Measurements from ENCODE around the gene LNX1. TPM values are rescaled to one million over a fixed set of nuclear protein-coding genes. Genes with fewer than 3 reads are reported as not detected.

The LNX1 gene
- total and polyA plus RNA-seq, 12 donors, result 1.2 to 8.9 (median 3.7) TPM

DNA sequence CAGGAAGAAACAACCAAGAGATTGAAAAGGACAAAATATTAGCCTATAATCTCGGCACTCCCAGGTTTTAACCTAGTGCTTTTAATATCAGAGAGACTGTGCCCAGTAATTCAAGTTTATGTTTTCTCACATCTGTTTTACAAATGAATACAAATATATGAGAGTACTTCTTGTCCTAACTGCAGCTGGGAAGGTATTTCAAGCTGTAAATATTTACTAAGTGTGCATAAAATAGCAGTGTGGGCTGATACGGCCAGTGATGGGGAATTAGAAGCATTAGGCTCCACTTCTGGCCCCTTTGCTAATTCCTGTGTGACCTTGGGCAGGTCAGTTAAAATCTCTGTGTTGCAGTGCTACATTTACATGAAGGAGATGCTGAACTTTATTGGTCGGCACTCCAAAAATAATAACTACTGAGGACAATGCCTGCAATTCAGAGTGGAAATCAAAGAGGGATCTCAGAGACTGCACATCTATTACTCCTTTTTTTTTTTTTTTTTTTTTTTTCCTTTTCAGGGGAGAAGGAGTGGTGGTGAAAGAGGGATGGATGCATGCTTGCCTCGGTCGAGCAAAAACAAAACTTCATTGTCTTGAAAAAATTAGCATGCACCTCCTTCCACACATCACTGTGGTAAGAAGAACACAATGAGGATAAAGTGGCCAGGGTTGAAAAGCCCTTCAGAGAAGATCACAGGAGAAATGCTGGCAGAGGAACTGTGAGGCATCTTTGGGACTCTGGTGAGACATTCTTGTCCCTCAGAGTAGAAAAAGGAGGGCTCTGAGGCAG is 44.6 kb upstream of the LNX1 start:
- H3K27ac ChIP-seq, result no peak overlapping the region
- H3K4me1 ChIP-seq (replicated peaks in 1 of 2), result no peaks in the 10 kb centered on the region
- H3K27me3 ChIP-seq, result no peaks in the 10 kb centered on the region
- no peak overlapping the region for H3K4me3 ChIP-seq
- DNase-seq, result no peak
- TF ChIP-seq, protein P1, sequence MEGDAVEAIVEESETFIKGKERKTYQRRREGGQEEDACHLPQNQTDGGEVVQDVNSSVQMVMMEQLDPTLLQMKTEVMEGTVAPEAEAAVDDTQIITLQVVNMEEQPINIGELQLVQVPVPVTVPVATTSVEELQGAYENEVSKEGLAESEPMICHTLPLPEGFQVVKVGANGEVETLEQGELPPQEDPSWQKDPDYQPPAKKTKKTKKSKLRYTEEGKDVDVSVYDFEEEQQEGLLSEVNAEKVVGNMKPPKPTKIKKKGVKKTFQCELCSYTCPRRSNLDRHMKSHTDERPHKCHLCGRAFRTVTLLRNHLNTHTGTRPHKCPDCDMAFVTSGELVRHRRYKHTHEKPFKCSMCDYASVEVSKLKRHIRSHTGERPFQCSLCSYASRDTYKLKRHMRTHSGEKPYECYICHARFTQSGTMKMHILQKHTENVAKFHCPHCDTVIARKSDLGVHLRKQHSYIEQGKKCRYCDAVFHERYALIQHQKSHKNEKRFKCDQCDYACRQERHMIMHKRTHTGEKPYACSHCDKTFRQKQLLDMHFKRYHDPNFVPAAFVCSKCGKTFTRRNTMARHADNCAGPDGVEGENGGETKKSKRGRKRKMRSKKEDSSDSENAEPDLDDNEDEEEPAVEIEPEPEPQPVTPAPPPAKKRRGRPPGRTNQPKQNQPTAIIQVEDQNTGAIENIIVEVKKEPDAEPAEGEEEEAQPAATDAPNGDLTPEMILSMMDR (IDR thresholded peaks at IDR 0.05), result no peak
- no peak for TF ChIP-seq POLR2A (IDR thresholded peaks at IDR 0.05)
- no peaks in the 10 kb centered on the region for H3K9me3 ChIP-seq (replicated peaks in 1 of 3)
- 56 to 67% (median 58%) methylated on average over 5 of the region's 5 CpGs for WGBS, 4 donors
- no peaks in the 10 kb centered on the region for H3K36me3 ChIP-seq (replicated peaks in 1 of 2)
- intact Hi-C loops (cut with DNase I), result no loop called here

DNA sequence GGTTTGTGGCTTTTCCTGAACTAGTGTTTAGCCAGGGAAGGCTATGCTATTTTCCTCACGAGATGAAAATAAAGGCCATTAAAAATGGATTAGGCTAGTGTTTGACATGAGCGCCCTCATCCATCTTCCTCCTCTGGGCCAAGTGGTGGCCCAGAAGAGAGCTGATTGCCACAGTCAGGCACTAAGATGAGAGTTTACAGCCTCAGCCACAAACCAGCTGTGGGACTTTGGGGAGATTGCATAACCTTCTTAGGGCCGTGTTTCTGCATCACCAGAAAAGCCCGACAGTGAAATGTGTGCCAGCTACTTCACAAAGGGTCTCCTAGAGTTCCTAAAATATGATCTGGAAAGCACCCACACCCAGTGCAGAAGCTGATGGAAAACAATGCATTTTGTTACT is 42.3 kb upstream of the LNX1 start:
- TF ChIP-seq POLR2A (IDR thresholded peaks at IDR 0.05), result no peak
- TF ChIP-seq, protein P1 (IDR thresholded peaks at IDR 0.05), result no peak
- H3K36me3 ChIP-seq (replicated peaks in 1 of 2), result no peaks in the 10 kb centered on the region
- no peak overlapping the region for H3K4me3 ChIP-seq
- no peaks in the 10 kb centered on the region for H3K4me1 ChIP-seq (replicated peaks in 1 of 2)
- DNase-seq, result peak in 1 of 7 donors; percentile 20
- 45 to 53% (median 49%) methylated on average over 4 of the region's 4 CpGs for WGBS, 4 donors
- no peak overlapping the region for H3K27ac ChIP-seq
- H3K27me3 ChIP-seq, result no peaks in the 10 kb centered on the region
- intact Hi-C loops (cut with DNase I), result no loop called here
- H3K9me3 ChIP-seq (replicated peaks in 1 of 3), result no peaks in the 10 kb centered on the region

DNA sequence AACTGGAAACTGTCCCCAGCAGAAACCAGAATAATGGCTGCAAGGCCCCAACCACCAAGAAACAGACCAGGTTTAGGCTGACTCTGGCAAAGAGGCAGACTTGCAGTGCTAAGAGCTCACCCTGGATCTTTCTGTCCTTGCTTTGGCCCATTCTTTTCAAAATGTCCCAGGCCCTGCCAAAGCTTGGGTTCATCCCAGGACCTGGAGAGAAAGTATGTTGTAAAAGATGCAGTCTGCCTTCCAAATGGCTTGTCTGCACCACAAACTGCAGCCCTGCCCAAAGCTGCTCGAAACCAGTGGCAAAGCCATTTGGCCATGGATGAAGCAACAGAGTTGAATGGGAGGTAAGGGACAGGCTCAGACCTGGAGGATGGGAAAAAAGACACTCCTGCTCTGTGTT is 38.0 kb upstream of the LNX1 start:
- intact Hi-C loops (cut with DNase I), result no loop called here

DNA sequence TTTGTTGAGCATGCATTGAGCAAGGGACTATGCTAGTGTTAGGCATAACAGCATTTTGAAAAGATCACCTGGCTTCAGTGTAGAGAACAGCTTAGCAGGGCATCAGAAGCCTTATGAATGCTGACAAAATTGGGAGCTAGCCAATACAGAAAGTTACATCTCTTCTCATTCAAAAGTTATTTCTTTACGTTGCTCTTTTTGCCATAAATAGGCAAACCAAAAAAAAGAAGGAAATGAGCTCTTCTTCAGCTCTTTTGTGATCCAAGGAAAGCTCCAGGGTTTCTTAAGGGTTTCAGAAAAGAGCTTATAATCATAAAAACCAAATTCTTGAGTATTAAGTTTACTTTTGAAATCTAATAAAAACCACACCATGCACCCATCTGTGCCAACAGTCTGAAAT is 35.2 kb upstream of the LNX1 start:
- 56 to 72% (median 62%) methylated on average over 1 of the region's 1 CpG for WGBS, 4 donors
- intact Hi-C loops (cut with DNase I), result no loop called here

More for the DNA sequence above, 38.0 kb upstream of the LNX1 start:
- Histone ChIP-seq H3K27ac (no peak overlapping the region), H3K4me3 (no peak overlapping the region), H3K27me3 (no peaks in the 10 kb centered on the region), H3K9me3 (replicated peaks in 1 of 3) (no peaks in the 10 kb centered on the region), H3K36me3 (replicated peaks in 1 of 2) (no peaks in the 10 kb centered on the region), H3K4me1 (replicated peaks in 1 of 2) (no peaks in the 10 kb centered on the region)
- 28 to 100% (median 72%) methylated on average over 1 of the region's 1 CpG for WGBS, 4 donors
- TF ChIP-seq POLR2A (IDR thresholded peaks at IDR 0.05), result no peak
- TF ChIP-seq, protein P1 (IDR thresholded peaks at IDR 0.05), result no peak
- DNase-seq, result peak in 1 of 7 donors; percentile 24

More for the DNA sequence above, 35.2 kb upstream of the LNX1 start:
- Histone ChIP-seq H3K36me3 (replicated peaks in 1 of 2) (no peaks in the 10 kb centered on the region), H3K27me3 (no peaks in the 10 kb centered on the region), H3K27ac (no peak overlapping the region), H3K4me3 (no peak overlapping the region), H3K9me3 (replicated peaks in 1 of 3) (no peaks in the 10 kb centered on the region), H3K4me1 (replicated peaks in 1 of 2) (no peaks in the 10 kb centered on the region)
- TF ChIP-seq POLR2A (IDR thresholded peaks at IDR 0.05), result no peak
- TF ChIP-seq, protein P1 (IDR thresholded peaks at IDR 0.05), result no peak
- no peak for DNase-seq
